Upper lobe of right lung (tissue), 1 donor: Measurements from ENCODE around the gene TMEM107. TPM values are rescaled to one million over a fixed set of nuclear protein-coding genes. Genes with fewer than 3 reads are reported as not detected.

Source experiments
- ATAC-seq: fragments of 200-7000 bp; cut with Tn5 transposase; one replicate; pipeline ENCODE4 v1.9.1; 2020; ENCODE audit warnings: mild to moderate bottlenecking, moderate library complexity
- DNase-seq: peaks from one replicate; pipeline ENCODE4 v3.0.0-alpha.2; 2020
- H3K27ac ChIP-seq: fragments of 200-600 bp; one replicate; pipeline ENCODE4 v1.8.0; 2022
- H3K27me3 ChIP-seq: fragments of 200-600 bp; one replicate; pipeline ENCODE4 v1.8.0; 2022; ENCODE audit warnings: mild to moderate bottlenecking
- H3K36me3 ChIP-seq: fragments of 200-600 bp; one replicate; pipeline ENCODE4 v1.8.0; 2022
- H3K4me1 ChIP-seq: fragments of 200-600 bp; one replicate; pipeline ENCODE4 v1.8.0; 2022
- H3K4me3 ChIP-seq: fragments of 200-600 bp; one replicate; pipeline ENCODE4 v1.8.0; 2022; ENCODE audit warnings: mild to moderate bottlenecking
- H3K9me3 ChIP-seq: fragments of 200-600 bp; one replicate; pipeline ENCODE4 v1.8.0; 2022
- intact Hi-C: fragments of 100-400 bp; cut with DNase I; formaldehyde crosslinking; loops from one replicate; pipeline ENCODE4 v1.11.0; 2022
- long read RNA-seq: library from polyadenylated mRNA; unstranded; transcript quantifications from one replicate; pipeline ENCODE4 v2.0.0, GENCODE V29; 2021
- total RNA-seq: library from RNA; stranded (reverse); fragmentation: NEBNext Ultra II Directional; extraction: Animal tissue kit (Norgen Biotek cat#: 25700); gene quantifications from one replicate; pipeline ENCODE4 v1.2.1, GENCODE V29; 2021
- TF ChIP-seq, protein P1 (sequence below): fragments of 200-600 bp; IDR thresholded peaks from one replicate; pipeline ENCODE4 v1.8.0; 2022; ENCODE audit warnings: antibody characterized with exemption
- donor health status: DM: no; HTN: yes; CAD: no; lungs with severe emphysema.

TMEM107 gene
- total RNA-seq: 9.3 TPM
- long read RNA-seq, transcript TMEM107-204 (5 exons, 747 nt): major isoform, 7 of 10 reads
- long read RNA-seq, partial matches to known transcripts: 0 of 10 reads
- long read RNA-seq, other reads (novel, unspliced or antisense): 0 of 10 reads

DNA sequence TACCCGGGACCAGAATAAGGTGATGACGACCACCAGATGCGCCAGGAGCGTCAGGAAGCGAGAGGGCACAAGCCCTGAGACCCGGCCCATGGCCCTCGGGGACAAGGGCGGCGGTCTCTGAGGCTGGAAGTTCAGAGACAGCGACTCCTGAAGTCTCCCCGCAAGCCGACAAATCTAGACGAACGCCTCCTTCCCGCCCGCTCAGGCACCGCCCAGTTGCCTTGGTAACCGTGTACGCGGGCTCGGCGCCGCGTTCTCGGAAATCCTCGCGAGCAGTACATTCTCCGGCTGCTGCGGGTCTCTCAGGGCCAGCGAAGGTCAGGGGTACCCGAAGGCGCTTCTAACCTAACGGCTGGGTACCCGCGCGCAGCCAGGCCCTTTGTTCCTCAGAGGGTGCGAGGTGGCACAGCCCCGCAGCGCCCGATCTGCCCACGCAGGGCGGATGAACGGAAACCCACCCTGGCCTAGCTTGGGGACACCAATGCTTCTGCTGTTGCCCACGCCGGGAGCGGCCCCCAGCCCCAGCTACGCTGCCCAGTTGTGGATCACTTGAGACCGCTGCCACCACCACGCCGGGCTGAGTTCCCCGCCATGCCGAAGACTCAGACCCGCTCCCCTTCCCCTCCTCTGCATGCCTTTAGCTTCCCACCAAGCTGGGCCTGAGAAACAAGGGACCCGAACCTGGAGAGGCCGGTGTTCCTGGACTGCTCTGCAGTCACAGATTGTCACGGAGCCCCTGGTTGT is at the start of gene TMEM107:
TSS of gene TMEM107 (minus strand) at position 184 of the 744 bp plus-strand sequence. CDS start at position 90, 94 bp downstream.
- TF ChIP-seq, protein P1, sequence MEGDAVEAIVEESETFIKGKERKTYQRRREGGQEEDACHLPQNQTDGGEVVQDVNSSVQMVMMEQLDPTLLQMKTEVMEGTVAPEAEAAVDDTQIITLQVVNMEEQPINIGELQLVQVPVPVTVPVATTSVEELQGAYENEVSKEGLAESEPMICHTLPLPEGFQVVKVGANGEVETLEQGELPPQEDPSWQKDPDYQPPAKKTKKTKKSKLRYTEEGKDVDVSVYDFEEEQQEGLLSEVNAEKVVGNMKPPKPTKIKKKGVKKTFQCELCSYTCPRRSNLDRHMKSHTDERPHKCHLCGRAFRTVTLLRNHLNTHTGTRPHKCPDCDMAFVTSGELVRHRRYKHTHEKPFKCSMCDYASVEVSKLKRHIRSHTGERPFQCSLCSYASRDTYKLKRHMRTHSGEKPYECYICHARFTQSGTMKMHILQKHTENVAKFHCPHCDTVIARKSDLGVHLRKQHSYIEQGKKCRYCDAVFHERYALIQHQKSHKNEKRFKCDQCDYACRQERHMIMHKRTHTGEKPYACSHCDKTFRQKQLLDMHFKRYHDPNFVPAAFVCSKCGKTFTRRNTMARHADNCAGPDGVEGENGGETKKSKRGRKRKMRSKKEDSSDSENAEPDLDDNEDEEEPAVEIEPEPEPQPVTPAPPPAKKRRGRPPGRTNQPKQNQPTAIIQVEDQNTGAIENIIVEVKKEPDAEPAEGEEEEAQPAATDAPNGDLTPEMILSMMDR: no peak
- intact Hi-C loops: no loop called here
- Histone ChIP-seq H3K9me3 (no peaks in the 10 kb centered on the region), H3K36me3 (no peaks in the 10 kb centered on the region), H3K27me3 (no peaks in the 10 kb centered on the region), H3K4me3 (peak within 1 kb of the TSS; percentile 68), H3K4me1 (peaks cover 23% of the 10 kb centered on the region), H3K27ac (peak within 1 kb of the TSS; percentile 84)
- ATAC-seq (peak; percentile 86), DNase-seq (peak; percentile 94)

DNA sequence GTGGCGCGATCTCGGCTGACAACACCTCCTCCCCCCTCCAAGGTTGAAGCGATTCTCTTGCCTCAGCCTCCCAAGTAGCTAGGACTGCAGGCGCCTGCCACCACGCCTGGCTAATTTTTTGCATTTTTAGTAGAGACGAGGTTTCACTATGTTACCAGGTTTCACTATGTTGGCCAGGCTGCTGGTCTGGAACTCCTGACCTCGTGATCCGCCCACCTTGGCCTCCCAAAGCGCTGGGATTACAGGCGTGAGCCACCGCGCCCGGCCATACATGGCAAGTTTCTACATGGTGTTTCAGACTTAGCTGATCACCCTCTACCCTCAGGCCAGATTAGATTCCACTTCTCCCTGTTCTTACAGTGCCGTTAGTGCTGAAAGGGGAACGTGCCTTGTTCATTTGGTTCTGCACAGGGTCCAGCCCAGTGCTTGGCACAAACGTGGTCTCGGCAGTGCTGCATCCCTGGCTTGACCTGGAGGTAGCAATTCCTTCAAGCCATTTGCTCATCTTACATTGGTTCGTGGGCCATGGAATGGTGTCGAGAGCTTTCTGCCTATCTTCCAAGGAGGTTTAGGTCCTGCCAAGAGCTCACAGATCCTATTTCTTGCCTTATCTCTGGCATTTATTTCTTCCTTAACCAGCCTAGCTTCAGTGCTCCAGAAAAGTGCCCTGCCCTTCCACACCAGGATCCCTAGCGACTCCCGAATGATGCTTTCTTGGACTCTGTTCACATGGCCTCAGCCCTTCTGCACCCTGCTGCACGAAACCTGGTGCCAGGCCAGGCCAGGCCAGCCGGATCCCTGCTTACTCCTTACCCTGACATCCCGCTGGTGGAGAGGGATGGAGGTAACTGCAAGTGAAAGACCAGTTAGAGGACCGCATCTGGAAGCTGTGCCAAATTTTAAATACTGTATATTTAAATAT is 49.0 kb upstream of the TMEM107 start:
- DNase-seq: no peak
- H3K27ac ChIP-seq: no peak overlapping the region
- TF ChIP-seq, protein P1: no peak
- no peaks in the 10 kb centered on the region for H3K27me3 ChIP-seq
- ATAC-seq: no peak
- intact Hi-C loops: no loop called here
- H3K9me3 ChIP-seq: no peaks in the 10 kb centered on the region
- no peak overlapping the region for H3K4me3 ChIP-seq
- peaks cover 31% of the 10 kb centered on the region for H3K36me3 ChIP-seq
- peaks cover 25% of the 10 kb centered on the region for H3K4me1 ChIP-seq

DNA sequence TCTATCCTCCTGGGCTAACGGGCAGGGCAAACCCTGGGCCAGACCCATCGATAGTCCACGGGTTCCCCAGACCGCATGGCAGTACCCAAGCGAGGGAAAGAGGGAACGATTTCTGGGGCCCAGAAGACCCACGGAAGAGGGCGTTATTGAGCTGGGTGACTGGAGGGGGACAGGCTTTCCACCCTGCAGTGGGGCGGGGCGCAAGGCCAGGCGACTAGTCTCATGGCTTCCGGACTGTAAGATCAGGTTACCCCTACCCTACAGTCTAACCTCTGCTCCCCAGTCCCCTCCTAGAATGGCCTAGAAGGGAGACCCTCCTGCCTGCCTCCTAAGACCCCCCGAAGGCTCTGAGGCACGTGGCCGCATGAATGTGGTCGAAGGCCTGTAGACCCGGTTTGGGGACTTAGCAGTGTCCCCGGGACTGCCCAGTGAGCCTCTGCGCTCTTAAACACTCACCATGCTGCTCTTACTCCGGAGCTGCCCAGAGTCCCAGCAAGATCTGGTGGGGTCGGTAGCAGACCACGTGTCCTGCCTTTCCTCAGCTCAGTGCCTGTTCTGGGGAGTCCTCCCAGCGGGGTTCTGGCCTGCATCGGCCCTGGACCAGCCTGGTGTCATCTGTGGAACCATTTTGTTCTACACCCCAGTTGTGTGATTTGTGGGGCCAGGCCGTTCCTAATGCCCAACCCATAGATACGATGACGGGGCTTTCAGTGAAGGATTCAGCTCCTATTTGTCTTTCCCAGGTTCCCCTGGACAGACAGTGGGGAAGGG is 47.4 kb upstream of the TMEM107 start:
- Histone ChIP-seq H3K27me3 (no peaks in the 10 kb centered on the region), H3K9me3 (no peaks in the 10 kb centered on the region), H3K4me1 (peaks cover 26% of the 10 kb centered on the region), H3K4me3 (peak overlapping the region; percentile 69), H3K27ac (peak overlapping the region; percentile 96), H3K36me3 (peaks cover 15% of the 10 kb centered on the region)
- TF ChIP-seq, protein P1: peak; percentile 20
- DNase-seq (peak; percentile 84), ATAC-seq (peak; percentile 34)
- intact Hi-C loops: no loop called here

DNA sequence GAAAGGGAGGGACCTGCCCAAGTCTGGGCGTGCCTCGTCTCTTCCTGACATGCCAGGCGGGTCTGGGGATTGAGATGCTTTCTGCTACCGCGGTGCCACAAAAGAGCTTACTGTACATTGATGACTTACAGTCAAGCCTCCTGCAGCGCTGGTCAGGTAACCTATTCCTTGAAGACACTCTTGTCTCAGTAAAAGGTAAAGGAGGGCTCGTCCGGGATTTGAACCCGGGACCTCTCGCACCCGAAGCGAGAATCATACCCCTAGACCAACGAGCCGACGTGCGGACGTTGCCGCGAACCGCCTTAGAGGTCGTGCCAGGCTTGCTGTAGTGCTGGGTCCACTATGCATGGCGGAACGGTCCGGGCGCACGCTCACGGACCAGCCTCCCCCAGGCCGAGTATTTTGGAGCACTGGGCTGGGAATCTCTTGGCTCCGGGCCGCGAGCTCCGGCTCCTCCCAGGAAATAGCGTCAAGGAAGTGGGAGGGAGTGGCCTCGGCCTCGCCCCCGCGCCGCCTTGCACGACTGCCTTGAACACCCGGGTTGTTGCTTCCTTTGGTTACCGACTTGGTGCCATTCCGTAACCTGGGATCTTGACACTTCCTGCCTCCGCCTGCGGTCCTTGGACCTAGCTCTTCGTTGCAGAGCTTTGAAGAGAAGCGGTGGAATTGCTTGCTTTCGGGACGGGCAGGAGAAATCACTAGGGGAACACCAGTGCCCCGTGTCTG is 46.6 kb upstream of the TMEM107 start:
- Histone ChIP-seq H3K9me3 (no peaks in the 10 kb centered on the region), H3K27me3 (no peaks in the 10 kb centered on the region), H3K4me3 (peak overlapping the region; percentile 69), H3K4me1 (peaks cover 26% of the 10 kb centered on the region), H3K27ac (peak overlapping the region; percentile 96), H3K36me3 (peaks cover 7% of the 10 kb centered on the region)
- peak; percentile 83 for ATAC-seq
- TF ChIP-seq, protein P1: no peak
- intact Hi-C loops: no loop called here
- DNase-seq: peak; percentile 97

DNA sequence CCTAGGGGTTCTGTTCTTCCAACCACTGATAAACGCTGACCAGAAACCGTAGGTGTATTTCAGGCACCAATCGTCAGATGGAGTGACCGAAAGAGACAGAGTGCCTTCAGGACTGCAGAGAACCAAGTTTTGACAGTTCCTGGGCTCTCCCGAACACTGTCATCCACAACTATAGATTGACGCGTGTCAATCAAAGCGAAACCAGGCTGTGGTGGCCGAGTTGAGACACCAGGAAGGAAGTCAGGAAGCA is 46.1 kb upstream of the TMEM107 start:
- H3K36me3 ChIP-seq: peaks cover 2% of the 10 kb centered on the region
- ATAC-seq (peak; percentile 50), DNase-seq (no peak)
- no peaks in the 10 kb centered on the region for H3K9me3 ChIP-seq
- H3K4me3 ChIP-seq: peak overlapping the region; percentile 69
- H3K27me3 ChIP-seq: no peaks in the 10 kb centered on the region
- intact Hi-C loops: no loop called here
- H3K4me1 ChIP-seq: peaks cover 24% of the 10 kb centered on the region
- TF ChIP-seq, protein P1: no peak
- H3K27ac ChIP-seq: peak overlapping the region; percentile 96
